ENCODE measurements around the gene ERICH4.

Gene ERICH4

DNA sequence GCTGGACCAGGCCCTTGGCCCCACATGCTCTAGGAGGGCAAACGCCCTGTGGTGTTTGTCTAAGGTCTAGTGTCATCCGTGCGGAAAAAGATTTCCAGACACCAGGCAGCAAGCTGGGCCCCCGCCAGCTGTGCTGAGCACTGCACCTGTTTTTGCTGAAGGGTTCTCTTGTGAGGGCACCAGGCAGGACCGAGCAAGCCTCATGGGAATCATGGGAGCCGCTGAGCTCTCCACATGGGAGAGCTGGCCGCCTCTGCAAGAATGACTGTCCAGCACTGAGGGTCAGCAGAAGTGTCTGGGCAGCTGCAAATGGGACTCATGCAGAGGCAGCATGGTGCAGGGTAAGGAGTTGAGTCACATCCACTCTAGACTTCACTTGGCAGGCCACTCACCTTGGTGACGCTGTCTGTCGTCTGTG, 27.8 kb upstream of the ERICH4 start:
- no peak overlapping the region for H3K4me3 ChIP-seq (replicated peaks; ENCODE audit: low read depth, low read length)
- no peak for DNase-seq (ENCODE audit: extremely low read depth, insufficient read length)
- H3K27me3 ChIP-seq (replicated peaks; ENCODE audit: control insufficient read depth, insufficient read depth, low read length), result no peaks in the 10 kb centered on the region
- TF ChIP-seq, protein P1, sequence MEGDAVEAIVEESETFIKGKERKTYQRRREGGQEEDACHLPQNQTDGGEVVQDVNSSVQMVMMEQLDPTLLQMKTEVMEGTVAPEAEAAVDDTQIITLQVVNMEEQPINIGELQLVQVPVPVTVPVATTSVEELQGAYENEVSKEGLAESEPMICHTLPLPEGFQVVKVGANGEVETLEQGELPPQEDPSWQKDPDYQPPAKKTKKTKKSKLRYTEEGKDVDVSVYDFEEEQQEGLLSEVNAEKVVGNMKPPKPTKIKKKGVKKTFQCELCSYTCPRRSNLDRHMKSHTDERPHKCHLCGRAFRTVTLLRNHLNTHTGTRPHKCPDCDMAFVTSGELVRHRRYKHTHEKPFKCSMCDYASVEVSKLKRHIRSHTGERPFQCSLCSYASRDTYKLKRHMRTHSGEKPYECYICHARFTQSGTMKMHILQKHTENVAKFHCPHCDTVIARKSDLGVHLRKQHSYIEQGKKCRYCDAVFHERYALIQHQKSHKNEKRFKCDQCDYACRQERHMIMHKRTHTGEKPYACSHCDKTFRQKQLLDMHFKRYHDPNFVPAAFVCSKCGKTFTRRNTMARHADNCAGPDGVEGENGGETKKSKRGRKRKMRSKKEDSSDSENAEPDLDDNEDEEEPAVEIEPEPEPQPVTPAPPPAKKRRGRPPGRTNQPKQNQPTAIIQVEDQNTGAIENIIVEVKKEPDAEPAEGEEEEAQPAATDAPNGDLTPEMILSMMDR (IDR thresholded peaks at IDR 0.05; ENCODE audit: insufficient read depth, low read length, poor library complexity, severe bottlenecking), result no peak
- peaks cover 25% of the 10 kb centered on the region for H3K36me3 ChIP-seq (ENCODE audit: control insufficient read depth, insufficient read depth, low read length)

DNA sequence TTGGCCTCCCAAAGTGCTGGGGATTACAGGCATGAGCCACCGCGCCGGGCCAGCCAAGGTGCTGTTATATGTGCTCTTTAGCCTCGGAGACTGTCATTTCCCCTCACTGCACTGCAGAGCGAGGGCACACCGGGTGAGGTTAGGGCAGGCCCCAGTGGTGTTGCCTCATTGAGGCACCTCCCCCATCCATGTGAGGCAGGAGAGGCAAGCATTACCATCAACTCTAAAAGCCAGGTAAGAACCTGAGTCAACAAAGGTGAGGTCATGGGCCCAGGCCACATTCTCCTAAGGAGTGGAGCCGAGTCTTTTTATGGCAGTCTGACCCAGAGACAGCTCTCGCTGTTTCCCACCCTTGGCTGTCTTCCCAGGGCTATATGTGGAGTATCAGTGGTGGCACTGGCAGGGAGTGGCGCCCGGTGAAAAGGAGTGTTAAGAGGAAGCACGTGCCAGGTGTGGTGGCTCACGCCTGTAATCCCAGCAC, 26.7 kb upstream of the ERICH4 start:
- Histone ChIP-seq H3K27me3 (replicated peaks; ENCODE audit: control insufficient read depth, insufficient read depth, low read length) (no peaks in the 10 kb centered on the region), H3K36me3 (ENCODE audit: control insufficient read depth, insufficient read depth, low read length) (peaks cover 28% of the 10 kb centered on the region), H3K4me3 (replicated peaks; ENCODE audit: low read depth, low read length) (no peak overlapping the region)
- TF ChIP-seq, protein P1 (IDR thresholded peaks at IDR 0.05; ENCODE audit: insufficient read depth, low read length, poor library complexity, severe bottlenecking), result no peak
- DNase-seq (ENCODE audit: extremely low read depth, insufficient read length), result no peak

DNA sequence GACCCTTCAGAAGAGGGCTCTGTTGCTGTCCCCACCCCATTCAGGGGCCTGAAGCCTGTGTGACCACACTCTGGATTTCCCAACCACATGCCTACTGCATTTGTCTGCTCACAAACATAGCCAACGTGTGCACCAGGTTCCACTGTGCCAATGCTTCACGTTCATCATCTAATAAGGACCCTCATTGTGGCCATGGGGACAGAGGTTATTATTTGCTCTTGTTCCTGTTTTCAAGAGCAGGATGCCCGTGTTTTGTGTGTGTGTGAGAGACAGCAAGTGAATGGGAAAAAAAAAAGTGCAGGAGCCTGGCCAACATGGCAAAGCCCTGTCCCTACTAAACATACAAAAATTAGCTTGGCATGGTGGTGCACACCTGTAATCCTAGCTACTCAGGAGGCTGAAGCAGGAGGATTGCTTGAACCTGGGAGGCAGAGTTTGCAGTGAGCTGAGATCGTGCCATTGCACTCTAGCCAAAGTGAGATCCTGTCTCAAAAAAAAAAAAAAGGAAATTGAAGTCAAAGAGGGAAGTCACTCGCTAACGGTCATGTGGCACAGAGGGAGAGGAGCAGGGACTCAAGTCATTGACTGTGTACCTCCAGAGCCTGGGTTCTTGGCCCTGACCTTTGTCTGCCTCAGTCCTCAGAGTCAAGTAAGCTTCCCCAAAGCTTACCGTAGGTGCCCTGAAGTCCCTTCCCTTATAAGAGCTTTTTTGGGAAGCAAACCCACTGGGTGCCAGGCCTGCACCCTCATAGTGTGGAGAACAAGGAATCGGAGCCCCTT, 22.7 kb upstream of the ERICH4 start:
- H3K27me3 ChIP-seq (replicated peaks; ENCODE audit: control insufficient read depth, insufficient read depth, low read length), result no peaks in the 10 kb centered on the region
- TF ChIP-seq, protein P1 (IDR thresholded peaks at IDR 0.05; ENCODE audit: insufficient read depth, low read length, poor library complexity, severe bottlenecking), result no peak
- H3K4me3 ChIP-seq (replicated peaks; ENCODE audit: low read depth, low read length), result no peak overlapping the region
- H3K36me3 ChIP-seq (ENCODE audit: control insufficient read depth, insufficient read depth, low read length), result peaks cover 27% of the 10 kb centered on the region
- no peak for DNase-seq (ENCODE audit: extremely low read depth, insufficient read length)

DNA sequence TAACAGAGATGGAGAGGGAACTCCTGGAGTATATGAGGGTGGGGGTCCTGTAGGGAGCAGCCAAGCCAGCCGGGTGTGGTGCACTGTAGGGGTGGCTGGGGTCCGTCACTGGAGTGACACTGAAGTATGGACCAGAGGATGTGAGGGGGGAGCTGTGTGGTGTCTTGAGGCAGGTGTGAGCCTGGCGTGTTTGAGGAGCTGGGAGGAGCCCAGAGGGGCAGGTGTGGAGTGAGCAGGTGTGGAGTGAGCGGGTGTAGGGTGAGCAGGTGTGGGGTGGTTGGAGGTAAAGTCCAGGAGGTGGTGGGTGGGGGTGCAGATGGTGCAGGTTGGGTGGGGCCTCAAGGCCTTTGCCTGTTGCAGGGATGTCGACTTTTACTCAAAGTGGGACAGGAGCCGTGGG, 21.6 kb upstream of the ERICH4 start:
- TF ChIP-seq, protein P1 (IDR thresholded peaks at IDR 0.05; ENCODE audit: insufficient read depth, low read length, poor library complexity, severe bottlenecking), result no peak
- Histone ChIP-seq H3K36me3 (ENCODE audit: control insufficient read depth, insufficient read depth, low read length) (peaks cover 32% of the 10 kb centered on the region), H3K27me3 (replicated peaks; ENCODE audit: control insufficient read depth, insufficient read depth, low read length) (no peaks in the 10 kb centered on the region), H3K4me3 (replicated peaks; ENCODE audit: low read depth, low read length) (no peak overlapping the region)
- no peak for DNase-seq (ENCODE audit: extremely low read depth, insufficient read length)

DNA sequence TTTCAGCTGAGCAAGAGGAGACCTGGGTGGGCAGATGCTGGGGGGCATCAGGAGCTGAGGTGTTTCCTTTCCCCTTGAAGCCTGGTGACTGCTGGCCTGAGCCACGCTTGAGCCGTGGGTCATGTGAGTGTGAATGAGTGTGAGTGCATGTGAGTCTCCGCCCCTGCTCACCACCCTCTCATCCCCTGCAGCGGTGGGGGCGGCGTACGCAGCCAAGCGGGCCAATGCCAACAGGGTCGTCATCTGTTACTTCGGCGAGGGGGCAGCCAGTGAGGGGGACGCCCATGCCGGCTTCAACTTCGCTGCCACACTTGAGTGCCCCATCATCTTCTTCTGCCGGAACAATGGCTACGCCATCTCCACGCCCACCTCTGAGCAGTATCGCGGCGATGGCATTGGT, 21.0 kb upstream of the ERICH4 start:
- TF ChIP-seq, protein P1 (IDR thresholded peaks at IDR 0.05; ENCODE audit: insufficient read depth, low read length, poor library complexity, severe bottlenecking), result no peak
- no peak for DNase-seq (ENCODE audit: extremely low read depth, insufficient read length)
- Histone ChIP-seq H3K36me3 (ENCODE audit: control insufficient read depth, insufficient read depth, low read length) (peaks cover 32% of the 10 kb centered on the region), H3K27me3 (replicated peaks; ENCODE audit: control insufficient read depth, insufficient read depth, low read length) (no peaks in the 10 kb centered on the region), H3K4me3 (replicated peaks; ENCODE audit: low read depth, low read length) (no peak overlapping the region)

Measured in GM06990 (cell line).